ENCODE results near the gene HMGA1. TPM values are rescaled to one million over a fixed set of nuclear protein-coding genes. Genes with fewer than 3 reads are reported as not detected.

HMGA1 gene
- polyA plus RNA-seq, 1 donor from 2014 or later, result 31.5 TPM

GRCh38 chr6:34201455-34202107, 35.1 kb upstream of the HMGA1 start:
- no peaks in the 10 kb centered on the region for H3K9me3 ChIP-seq (ENCODE audit: low read length)
- TF ChIP-seq EZH2 (IDR thresholded peaks at IDR 0.05; ENCODE audit: borderline replicate concordance, insufficient read depth, low read length, poor library complexity, severe bottlenecking), result no peak
- TF ChIP-seq EP300 (conservative IDR thresholded peaks at IDR 0.05; ENCODE audit: poor library complexity, severe bottlenecking), result no peak
- TF ChIP-seq MXI1 (conservative IDR thresholded peaks at IDR 0.05; ENCODE audit: poor library complexity, severe bottlenecking), result no peak
- TF ChIP-seq RAD21 (conservative IDR thresholded peaks at IDR 0.05), result no peak
- TF ChIP-seq REST (IDR thresholded peaks at IDR 0.05; ENCODE audit: borderline replicate concordance), result no peak
- no peak for TF ChIP-seq SMC3 (conservative IDR thresholded peaks at IDR 0.05; ENCODE audit: poor library complexity)
- TF ChIP-seq POLR2AphosphoS5 (IDR thresholded peaks at IDR 0.05), result no peak
- no peak for TF ChIP-seq CTCF (IDR thresholded peaks at IDR 0.05; ENCODE audit: poor library complexity, severe bottlenecking)
- no peak for TF ChIP-seq TAF1 (IDR thresholded peaks at IDR 0.05; ENCODE audit: low read depth)
- H3K9ac ChIP-seq (ENCODE audit: low read length), result no peak overlapping the region
- no peaks in the 10 kb centered on the region for H3K27me3 ChIP-seq (ENCODE audit: insufficient read depth, low read depth, low read length)
- H3F3A ChIP-seq (ENCODE audit: insufficient read depth, low read length, poor library complexity, severe bottlenecking), result no peaks in the 10 kb centered on the region
- H3K79me2 ChIP-seq (replicated peaks; ENCODE audit: insufficient read depth, low read length), result no peaks in the 10 kb centered on the region
- H3K36me3 ChIP-seq (ENCODE audit: insufficient read depth, low read length), result no peaks in the 10 kb centered on the region
- no peaks in the 10 kb centered on the region for H4K20me1 ChIP-seq (ENCODE audit: insufficient read depth)
- no peak overlapping the region for H3K4me3 ChIP-seq (ENCODE audit: low read length)
- no peak overlapping the region for H2AFZ ChIP-seq (ENCODE audit: low read depth, low read length)
- no peaks in the 10 kb centered on the region for H3K9me2 ChIP-seq (ENCODE audit: insufficient read depth, low read length)
- H3K4me2 ChIP-seq (ENCODE audit: low read length), result no peak overlapping the region
- no peak overlapping the region for H3K27ac ChIP-seq (ENCODE audit: low read length)

GRCh38 chr6:34202329-34203201, 34.1 kb upstream of the HMGA1 start:
- no peaks in the 10 kb centered on the region for H4K20me1 ChIP-seq (ENCODE audit: insufficient read depth)
- H2AFZ ChIP-seq (ENCODE audit: low read depth, low read length), result no peak overlapping the region
- H3K36me3 ChIP-seq (ENCODE audit: insufficient read depth, low read length), result no peaks in the 10 kb centered on the region
- H3K9ac ChIP-seq (ENCODE audit: low read length), result no peak overlapping the region
- no peaks in the 10 kb centered on the region for H3K9me3 ChIP-seq (ENCODE audit: low read length)
- no peaks in the 10 kb centered on the region for H3K79me2 ChIP-seq (replicated peaks; ENCODE audit: insufficient read depth, low read length)
- TF ChIP-seq REST (IDR thresholded peaks at IDR 0.05; ENCODE audit: borderline replicate concordance) (no peak), EP300 (conservative IDR thresholded peaks at IDR 0.05; ENCODE audit: poor library complexity, severe bottlenecking) (no peak), SMC3 (conservative IDR thresholded peaks at IDR 0.05; ENCODE audit: poor library complexity) (no peak), CTCF (IDR thresholded peaks at IDR 0.05; ENCODE audit: poor library complexity, severe bottlenecking) (no peak), RAD21 (conservative IDR thresholded peaks at IDR 0.05) (no peak), EZH2 (IDR thresholded peaks at IDR 0.05; ENCODE audit: borderline replicate concordance, insufficient read depth, low read length, poor library complexity, severe bottlenecking) (no peak), POLR2AphosphoS5 (IDR thresholded peaks at IDR 0.05) (no peak), MXI1 (conservative IDR thresholded peaks at IDR 0.05; ENCODE audit: poor library complexity, severe bottlenecking) (no peak)
- H3K27ac ChIP-seq (ENCODE audit: low read length), result no peak overlapping the region
- H3F3A ChIP-seq (ENCODE audit: insufficient read depth, low read length, poor library complexity, severe bottlenecking), result no peaks in the 10 kb centered on the region
- no peak overlapping the region for H3K4me3 ChIP-seq (ENCODE audit: low read length)
- H3K4me2 ChIP-seq (ENCODE audit: low read length), result no peak overlapping the region
- no peaks in the 10 kb centered on the region for H3K9me2 ChIP-seq (ENCODE audit: insufficient read depth, low read length)
- no peaks in the 10 kb centered on the region for H3K27me3 ChIP-seq (ENCODE audit: insufficient read depth, low read depth, low read length)
